ENCODE results near the gene WNT7B.
"Not testable (repeated sequence)": the region's sequence is repeated elsewhere in the genome, so short reads cannot be mapped to it uniquely, and the experiment has no call there.

Gene WNT7B

GRCh38 chr22:46008291-46008690 lies 31.3 kb upstream of the WNT7B start:
- no peak for DNase-seq (ENCODE audit: low spot score)

GRCh38 chr22:46007848-46008261 lies 30.9 kb upstream of the WNT7B start:
- no peak for DNase-seq (ENCODE audit: low spot score)

- no peak for DNase-seq (ENCODE audit: low spot score)
Observed at GRCh38 chr22:46007003-46007847, 30.3 kb upstream of the WNT7B start.

GRCh38 chr22:46006379-46007002 lies 29.5 kb upstream of the WNT7B start:
- peak; percentile 89 for DNase-seq (ENCODE audit: low spot score)

- not testable (repeated sequence) for DNase-seq (ENCODE audit: low spot score)
Observed at GRCh38 chr22:46005116-46005705, 28.2 kb upstream of the WNT7B start.

- DNase-seq (ENCODE audit: low spot score): no peak
Observed at GRCh38 chr22:46004105-46004866, 27.3 kb upstream of the WNT7B start.

- DNase-seq (ENCODE audit: low spot score): no peak
Observed at GRCh38 chr22:46003271-46004091, 26.5 kb upstream of the WNT7B start.

GRCh38 chr22:46002757-46003270 lies 25.9 kb upstream of the WNT7B start:
- DNase-seq (ENCODE audit: low spot score): no peak

- DNase-seq (ENCODE audit: low spot score): no peak
Observed at GRCh38 chr22:46001426-46002106, 24.6 kb upstream of the WNT7B start.

GRCh38 chr22:46001046-46001425 lies 24.1 kb upstream of the WNT7B start:
- DNase-seq (ENCODE audit: low spot score): no peak

- DNase-seq (ENCODE audit: low spot score): no peak
Observed at GRCh38 chr22:46000081-46001027, 23.4 kb upstream of the WNT7B start.

GRCh38 chr22:45999379-45999971 lies 22.5 kb upstream of the WNT7B start:
- DNase-seq (ENCODE audit: low spot score): no peak

GRCh38 chr22:45998638-45999378 lies 21.8 kb upstream of the WNT7B start:
- no peak for DNase-seq (ENCODE audit: low spot score)

- no peak for DNase-seq (ENCODE audit: low spot score)
Observed at GRCh38 chr22:45997777-45998637, 21.0 kb upstream of the WNT7B start.

- peak; percentile 89 for DNase-seq (ENCODE audit: low spot score)
Observed at GRCh38 chr22:45997077-45997776, 20.3 kb upstream of the WNT7B start.

GRCh38 chr22:45996241-45997076 lies 19.5 kb upstream of the WNT7B start:
- no peak for DNase-seq (ENCODE audit: low spot score)
